Brain microvascular endothelial cell (primary cell): ENCODE measurements around the gene ASXL3.

Experiments used
- DNase-seq: peaks from one replicate; pipeline ENCODE4 v3.0.0-alpha.2; 2020
- H3K27ac ChIP-seq: fragments of 250-450 bp; sonication (Bioruptor Pico); 2 replicates; pipeline ENCODE4 v1.5.1; 2020; ENCODE audit warnings: mild to moderate bottlenecking, moderate library complexity
- H3K27me3 ChIP-seq: fragments of 250-450 bp; sonication (Bioruptor Pico); replicated peaks from 2 replicates; pipeline ENCODE4 v1.5.1; 2020; ENCODE audit warnings: mild to moderate bottlenecking
- H3K36me3 ChIP-seq: fragments of 250-450 bp; sonication (Bioruptor Pico); replicated peaks from 2 replicates; pipeline ENCODE4 v1.5.1; 2020; ENCODE audit warnings: mild to moderate bottlenecking
- H3K4me3 ChIP-seq: 2 replicates; pipeline ENCODE4 v1.5.1; 2011; ENCODE audit warnings: low read depth, mild to moderate bottlenecking, control low read depth, low read length, moderate library complexity
- in situ Hi-C: cut with HindIII; loops from 2 replicates; pipeline ENCODE4 v1.10.0; 2017; ENCODE audit warnings: low sequenced_read_pairs, low pct_ligation_motif_present
- TF ChIP-seq, protein P1 (sequence below): IDR thresholded peaks from 2 replicates; pipeline ENCODE4 v1.5.1; 2011; ENCODE audit warnings: low read depth, mild to moderate bottlenecking, moderate library complexity, low read length, control low read depth, inconsistent platforms; ENCODE audit errors: missing control alignments

Gene ASXL3

DNA sequence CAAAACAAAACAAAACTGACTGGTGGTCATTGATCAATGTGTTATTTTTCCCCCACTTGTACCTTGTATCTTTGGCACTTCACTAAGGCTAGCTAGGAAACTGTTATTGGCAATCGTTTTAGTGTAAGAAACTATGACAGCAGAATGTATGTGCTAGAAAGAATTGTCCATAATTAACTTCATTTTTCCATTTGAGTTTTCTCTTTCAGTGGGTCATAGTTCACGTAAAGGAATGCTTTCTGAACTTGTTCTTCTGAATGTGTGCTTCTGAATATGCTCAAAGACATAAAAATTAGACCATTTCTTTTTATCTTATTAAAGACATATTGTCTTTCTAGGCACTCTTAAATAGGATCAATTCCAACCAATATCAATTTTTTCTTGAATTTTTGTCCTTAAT, 132.2 kb downstream of the ASXL3 start:
- Histone ChIP-seq H3K27ac (no peak overlapping the region), H3K36me3 (no peaks in the 10 kb centered on the region), H3K27me3 (no peaks in the 10 kb centered on the region), H3K4me3 (no peak overlapping the region)
- in situ Hi-C loops, result no loop called here
- DNase-seq, result no peak
- TF ChIP-seq, protein P1, sequence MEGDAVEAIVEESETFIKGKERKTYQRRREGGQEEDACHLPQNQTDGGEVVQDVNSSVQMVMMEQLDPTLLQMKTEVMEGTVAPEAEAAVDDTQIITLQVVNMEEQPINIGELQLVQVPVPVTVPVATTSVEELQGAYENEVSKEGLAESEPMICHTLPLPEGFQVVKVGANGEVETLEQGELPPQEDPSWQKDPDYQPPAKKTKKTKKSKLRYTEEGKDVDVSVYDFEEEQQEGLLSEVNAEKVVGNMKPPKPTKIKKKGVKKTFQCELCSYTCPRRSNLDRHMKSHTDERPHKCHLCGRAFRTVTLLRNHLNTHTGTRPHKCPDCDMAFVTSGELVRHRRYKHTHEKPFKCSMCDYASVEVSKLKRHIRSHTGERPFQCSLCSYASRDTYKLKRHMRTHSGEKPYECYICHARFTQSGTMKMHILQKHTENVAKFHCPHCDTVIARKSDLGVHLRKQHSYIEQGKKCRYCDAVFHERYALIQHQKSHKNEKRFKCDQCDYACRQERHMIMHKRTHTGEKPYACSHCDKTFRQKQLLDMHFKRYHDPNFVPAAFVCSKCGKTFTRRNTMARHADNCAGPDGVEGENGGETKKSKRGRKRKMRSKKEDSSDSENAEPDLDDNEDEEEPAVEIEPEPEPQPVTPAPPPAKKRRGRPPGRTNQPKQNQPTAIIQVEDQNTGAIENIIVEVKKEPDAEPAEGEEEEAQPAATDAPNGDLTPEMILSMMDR, result no peak

DNA sequence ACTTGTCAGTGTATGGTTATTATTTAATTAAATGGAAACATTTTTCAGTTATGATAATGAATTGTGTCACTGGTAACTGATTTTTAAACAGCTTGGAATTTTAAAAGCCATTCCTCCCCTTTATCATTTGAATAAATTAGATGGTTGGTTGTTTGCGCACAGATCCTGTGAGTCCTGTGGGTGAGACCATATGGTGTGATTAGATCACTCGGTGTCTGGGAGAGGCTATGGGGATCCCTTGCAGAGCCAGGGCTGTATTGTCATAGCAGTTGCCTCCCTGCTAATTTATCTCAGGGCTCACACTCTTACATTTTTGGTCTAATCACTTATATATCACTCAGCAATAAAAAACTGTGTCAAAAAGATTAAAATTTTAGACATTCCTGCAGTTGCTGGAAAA, 133.5 kb downstream of the ASXL3 start:
- in situ Hi-C loops, result no loop called here

GRCh38 chr18:33712719-33713118, 134.7 kb downstream of the ASXL3 start:
- H3K4me3 ChIP-seq, result no peak overlapping the region
- no peak for DNase-seq
- no peak overlapping the region for H3K27ac ChIP-seq
- in situ Hi-C loops, result no loop called here
- TF ChIP-seq, protein P1, result no peak
- no peaks in the 10 kb centered on the region for H3K36me3 ChIP-seq
- no peaks in the 10 kb centered on the region for H3K27me3 ChIP-seq

More for the DNA sequence above, 133.5 kb downstream of the ASXL3 start:
- no peak for DNase-seq
- TF ChIP-seq, protein P1, result no peak
- no peak overlapping the region for H3K4me3 ChIP-seq
- no peaks in the 10 kb centered on the region for H3K36me3 ChIP-seq
- no peaks in the 10 kb centered on the region for H3K27me3 ChIP-seq
- no peak overlapping the region for H3K27ac ChIP-seq

- Histone ChIP-seq H3K4me3 (no peak overlapping the region), H3K27me3 (no peaks in the 10 kb centered on the region), H3K27ac (no peak overlapping the region), H3K36me3 (no peaks in the 10 kb centered on the region)
- in situ Hi-C loops, result no loop called here
- DNase-seq, result no peak
- TF ChIP-seq, protein P1, result no peak
These were observed 138.2 kb downstream of the ASXL3 start for GRCh38 chr18:33716061-33716683.

- no peaks in the 10 kb centered on the region for H3K27me3 ChIP-seq
- no peak for DNase-seq
These were observed 139.3 kb downstream of the ASXL3 start for GRCh38 chr18:33717339-33717738.

More at GRCh38 chr18:33717339-33717738, 139.3 kb downstream of the ASXL3 start:
- H3K36me3 ChIP-seq, result no peaks in the 10 kb centered on the region
- TF ChIP-seq, protein P1, result no peak
- in situ Hi-C loops, result no loop called here
- no peak overlapping the region for H3K27ac ChIP-seq
- H3K4me3 ChIP-seq, result no peak overlapping the region
